Measurements from ENCODE around the gene FOXN1.

DNA sequence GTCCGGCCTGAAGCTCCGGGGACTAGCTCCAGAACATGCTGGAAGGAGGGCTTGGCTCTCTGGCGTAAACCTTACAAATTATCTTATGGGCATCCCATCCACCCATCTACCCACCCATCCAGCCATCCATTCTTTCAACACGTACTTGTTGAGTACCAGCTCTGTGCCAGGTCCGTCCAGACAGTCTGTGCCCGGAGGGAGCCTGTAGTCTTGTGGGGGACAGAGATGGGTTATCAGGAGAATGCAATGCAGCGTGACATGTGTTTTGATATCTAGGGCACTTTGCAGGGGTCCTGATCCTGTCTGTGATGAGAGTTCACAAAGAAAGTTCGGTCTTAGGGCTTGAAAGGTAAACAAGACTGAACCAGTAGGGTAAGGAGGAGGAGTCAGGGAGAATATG lies 36.8 kb upstream of the FOXN1 start:
- TF ChIP-seq, protein P1, sequence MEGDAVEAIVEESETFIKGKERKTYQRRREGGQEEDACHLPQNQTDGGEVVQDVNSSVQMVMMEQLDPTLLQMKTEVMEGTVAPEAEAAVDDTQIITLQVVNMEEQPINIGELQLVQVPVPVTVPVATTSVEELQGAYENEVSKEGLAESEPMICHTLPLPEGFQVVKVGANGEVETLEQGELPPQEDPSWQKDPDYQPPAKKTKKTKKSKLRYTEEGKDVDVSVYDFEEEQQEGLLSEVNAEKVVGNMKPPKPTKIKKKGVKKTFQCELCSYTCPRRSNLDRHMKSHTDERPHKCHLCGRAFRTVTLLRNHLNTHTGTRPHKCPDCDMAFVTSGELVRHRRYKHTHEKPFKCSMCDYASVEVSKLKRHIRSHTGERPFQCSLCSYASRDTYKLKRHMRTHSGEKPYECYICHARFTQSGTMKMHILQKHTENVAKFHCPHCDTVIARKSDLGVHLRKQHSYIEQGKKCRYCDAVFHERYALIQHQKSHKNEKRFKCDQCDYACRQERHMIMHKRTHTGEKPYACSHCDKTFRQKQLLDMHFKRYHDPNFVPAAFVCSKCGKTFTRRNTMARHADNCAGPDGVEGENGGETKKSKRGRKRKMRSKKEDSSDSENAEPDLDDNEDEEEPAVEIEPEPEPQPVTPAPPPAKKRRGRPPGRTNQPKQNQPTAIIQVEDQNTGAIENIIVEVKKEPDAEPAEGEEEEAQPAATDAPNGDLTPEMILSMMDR (conservative IDR thresholded peaks at IDR 0.05; ENCODE audit: low read depth, low read length), result no peak
- TF ChIP-seq SMC3 (IDR thresholded peaks at IDR 0.05; ENCODE audit: low read depth, low read length) (no peak), MAZ (IDR thresholded peaks at IDR 0.05; ENCODE audit: borderline replicate concordance, low read depth, low read length) (no peak), POLR2A (IDR thresholded peaks at IDR 0.05; ENCODE audit: low read depth, low read length) (no peak), RFX5 (IDR thresholded peaks at IDR 0.05; ENCODE audit: low read depth, low read length) (no peak)
